Common myeloid progenitor, CD34-positive (primary cell): ENCODE measurements around the gene RAB11FIP5.

ENCODE experiments used
- CTCF ChIA-PET: fragments of 350-600 bp; sonication (Branson Sonifier 250); formaldehyde crosslinking; loops from one replicate; lab custom pipeline; 2021; ENCODE audit warnings: antibody characterized with exemption; lab: Charles Lee
- POLR2A ChIA-PET: fragments of 350-600 bp; sonication (Branson Sonifier 250); formaldehyde crosslinking; loops from one replicate; lab custom pipeline; 2021; ENCODE audit warnings: antibody characterized with exemption; lab: Charles Lee
- DNase-seq, 3 donors: peaks; one replicate each; pipeline versions ENCODE4 v3.0.0 to v3.0.0-alpha.2; 2013
- H3K27ac ChIP-seq, 2 experiments: 1 replicate in 1 of 2; 2 replicates in 1 of 2; pipeline ENCODE4 v1.7.0; 2013; ENCODE audit warnings: inconsistent platforms in 2 of 2, low read length in 2 of 2, mild to moderate bottlenecking in 2 of 2, low read depth in 1 of 2, moderate library complexity in 1 of 2; ENCODE audit not compliant: severe bottlenecking in 2 of 2, insufficient read depth in 1 of 2, poor library complexity in 1 of 2
- H3K27me3 ChIP-seq, 5 experiments: replicated peaks in 2 of 5; 1 replicate in 3 of 5; 2 replicates in 2 of 5; pipeline versions ENCODE4 v1.6.1 to v1.7.0; 2013; ENCODE audit warnings: low read length in 4 of 5, mild to moderate bottlenecking in 2 of 5, moderate library complexity in 2 of 5, inconsistent platforms in 1 of 5; ENCODE audit not compliant: insufficient read depth in 5 of 5, control insufficient read depth in 4 of 5
- H3K36me3 ChIP-seq, 4 experiments: 1 replicate in 2 of 4; 2 replicates in 2 of 4; pipeline versions ENCODE4 v1.6.1 to v1.7.0; 2013; ENCODE audit warnings: low read length in 3 of 4, control low read depth in 1 of 4, mild to moderate bottlenecking in 1 of 4; ENCODE audit not compliant: control insufficient read depth in 4 of 4, insufficient read depth in 4 of 4
- H3K4me1 ChIP-seq, 4 experiments: 1 replicate in 3 of 4; 2 replicates in 1 of 4; pipeline versions ENCODE4 v1.6.1 to v1.7.1; 2013; ENCODE audit warnings: low read length in 3 of 4, mild to moderate bottlenecking in 3 of 4, control low read depth in 1 of 4, inconsistent platforms in 1 of 4, moderate library complexity in 1 of 4; ENCODE audit not compliant: control insufficient read depth in 4 of 4, insufficient read depth in 4 of 4; ENCODE audit errors: control extremely low read depth in 1 of 4
- H3K4me3 ChIP-seq, 7 experiments: 1 replicate in 4 of 7; 2 replicates in 3 of 7; pipeline versions ENCODE4 v1.5.1 to v1.7.0; 2013; ENCODE audit warnings: mild to moderate bottlenecking in 7 of 7, low read length in 6 of 7, moderate library complexity in 6 of 7, inconsistent platforms in 2 of 7, low read depth in 2 of 7, control low read depth in 1 of 7; ENCODE audit not compliant: insufficient read depth in 4 of 7, control insufficient read depth in 1 of 7; ENCODE audit errors: extremely low read depth in 1 of 7
- H3K9me3 ChIP-seq, 5 experiments: 1 replicate in 4 of 5; 2 replicates in 1 of 5; pipeline versions ENCODE4 v1.6.1 to v1.7.1; 2013; ENCODE audit warnings: low read length in 4 of 5, mild to moderate bottlenecking in 2 of 5, inconsistent platforms in 1 of 5, low read depth in 1 of 5, moderate library complexity in 1 of 5; ENCODE audit not compliant: control insufficient read depth in 4 of 5, insufficient read depth in 2 of 5; ENCODE audit errors: control extremely low read depth in 1 of 5
- WGBS: methylation state at CpG from one replicate; pipeline ENCODE4 v1.1.5; 2013; ENCODE audit not compliant: insufficient coverage; 5-methylcytosine and 5-hydroxymethylcytosine counted together

Gene RAB11FIP5

DNA sequence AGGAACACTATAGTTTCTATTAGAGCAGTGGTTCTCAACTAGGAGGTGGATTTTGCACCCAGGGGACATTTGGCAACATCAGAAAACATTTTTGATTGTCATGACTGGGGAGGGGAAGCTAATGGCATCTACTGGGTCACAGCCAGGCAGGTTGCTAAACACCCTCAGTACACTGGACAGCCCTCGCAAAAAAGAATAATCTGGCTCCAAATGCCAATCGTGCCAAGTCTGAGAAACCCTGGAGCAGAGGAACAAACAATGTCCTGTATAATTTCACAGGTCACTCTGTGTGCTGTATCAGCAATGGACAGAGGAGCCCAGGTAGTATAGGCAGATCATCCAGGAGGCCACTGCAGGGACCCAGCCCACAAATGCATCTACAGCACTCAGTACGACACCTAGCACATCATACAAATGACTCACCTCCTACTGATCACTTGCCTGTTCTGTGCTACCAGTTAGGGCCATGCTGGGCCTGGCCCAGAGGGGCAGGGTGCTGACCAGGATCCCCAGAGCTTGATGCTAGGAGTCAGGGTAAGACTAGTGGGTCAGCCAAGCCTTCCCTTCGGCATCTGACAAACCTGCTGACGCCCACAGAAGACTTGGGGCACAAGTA is 78.9 kb downstream of the RAB11FIP5 start:
- H3K4me1 ChIP-seq, result peaks cover 0 to 3% (median 0%) of the 10 kb centered on the region in 4 experiments

GRCh38 chr2:73033142-73033765 is 79.5 kb downstream of the RAB11FIP5 start:
- no CpG with 5 or more reads among the region's 1 CpG for WGBS
- ChIA-PET CTCF (no interaction called here), POLR2A (no interaction called here)
- no peak for DNase-seq
- H3K27ac ChIP-seq, result no peak overlapping the region
- no peaks in the 10 kb centered on the region for H3K9me3 ChIP-seq
- H3K36me3 ChIP-seq, result peaks cover 0 to 4% (median under 1%) of the 10 kb centered on the region in 4 experiments
- H3K4me1 ChIP-seq, result peaks cover 0 to 3% (median 0%) of the 10 kb centered on the region in 4 experiments
- no peaks in the 10 kb centered on the region for H3K27me3 ChIP-seq
- no peak overlapping the region for H3K4me3 ChIP-seq

More for the DNA sequence above, 78.9 kb downstream of the RAB11FIP5 start:
- ChIA-PET POLR2A (no interaction called here), CTCF (interaction anchor here (0.6 kb wide), 1 partner anchor 65 kb away, joined by 3 read pairs; no protein-coding TSS in a partner anchor)
- Histone ChIP-seq H3K27ac (no peak overlapping the region), H3K36me3 (peaks cover 0 to 5% (median 1%) of the 10 kb centered on the region in 4 experiments), H3K27me3 (no peaks in the 10 kb centered on the region), H3K9me3 (no peaks in the 10 kb centered on the region), H3K4me3 (no peak overlapping the region)
- no peak for DNase-seq
- WGBS, result 98% methylated on average over 5 of the region's 5 CpGs

GRCh38 chr2:73032702-73033097 is 80.0 kb downstream of the RAB11FIP5 start:
- 100% methylated on average over 4 of the region's 5 CpGs for WGBS
- POLR2A ChIA-PET, result no interaction called here
- DNase-seq, result no peak
- H3K4me3 ChIP-seq, result no peak overlapping the region
- H3K36me3 ChIP-seq, result peaks cover 0 to 3% (median 0%) of the 10 kb centered on the region in 4 experiments
- H3K27ac ChIP-seq, result no peak overlapping the region
- H3K9me3 ChIP-seq, result no peaks in the 10 kb centered on the region
- no peaks in the 10 kb centered on the region for H3K27me3 ChIP-seq
- peaks cover 0 to 3% (median 0%) of the 10 kb centered on the region in 4 experiments for H3K4me1 ChIP-seq
- CTCF ChIA-PET, result interaction anchor here (1.0 kb wide), 1 partner anchor 25 kb away, joined by 3 read pairs; no protein-coding TSS in a partner anchor

DNA sequence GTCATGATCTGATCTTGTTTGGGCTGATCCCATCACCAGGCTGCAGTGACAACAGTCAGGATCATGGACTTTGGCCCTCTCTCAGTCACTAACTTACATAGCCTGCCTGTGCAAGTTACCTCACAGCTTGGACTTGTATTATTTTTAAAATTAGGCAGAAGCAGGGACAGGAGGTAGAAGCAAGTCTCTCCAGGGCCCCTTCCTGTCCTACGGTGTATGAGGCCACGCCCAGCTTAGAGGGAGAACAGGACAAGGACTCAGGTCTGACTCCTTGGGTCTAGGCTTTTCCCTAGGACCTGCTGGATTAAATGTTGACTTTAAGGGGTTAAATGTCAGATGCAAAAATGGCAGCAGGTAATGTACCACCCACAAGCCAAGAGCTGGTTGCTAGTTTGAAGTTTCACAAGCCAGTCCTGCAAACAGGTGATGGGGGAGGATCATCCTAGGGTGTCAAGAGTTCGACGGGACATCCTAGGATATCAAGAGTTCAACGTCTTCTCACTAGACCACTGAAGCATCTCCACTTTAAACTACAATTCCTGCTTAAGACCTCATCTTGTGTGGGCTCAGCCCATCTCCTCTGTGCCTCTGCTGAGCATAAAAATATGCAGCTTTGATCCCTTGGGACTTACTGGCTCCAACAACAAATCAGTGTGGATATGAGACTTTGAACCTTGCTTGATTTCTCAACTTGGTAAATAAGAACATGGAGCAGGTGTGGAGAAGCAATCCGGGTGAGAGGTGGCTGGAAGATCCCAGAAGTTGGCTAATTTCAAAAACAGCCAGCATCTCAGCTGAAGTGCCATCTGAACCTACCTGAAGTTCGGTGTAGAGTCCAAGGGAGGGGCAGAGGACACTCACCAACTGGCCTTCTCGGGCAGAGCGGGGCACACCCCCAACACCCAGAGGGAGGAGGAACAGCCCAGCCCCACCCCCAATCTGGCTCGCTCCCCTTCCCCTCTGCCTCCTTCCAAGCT is 80.7 kb downstream of the RAB11FIP5 start:
- Histone ChIP-seq H3K27me3 (no peaks in the 10 kb centered on the region), H3K9me3 (no peaks in the 10 kb centered on the region), H3K36me3 (peaks cover 0 to 3% (median 0%) of the 10 kb centered on the region in 4 experiments), H3K27ac (no peak overlapping the region), H3K4me3 (no peak overlapping the region), H3K4me1 (peaks cover 0 to 3% (median 0%) of the 10 kb centered on the region in 4 experiments)
- CTCF ChIA-PET, result interaction anchor here (1.0 kb wide), 1 partner anchor 26 kb away, joined by 3 read pairs; no protein-coding TSS in a partner anchor
- POLR2A ChIA-PET, result no interaction called here
- no peak for DNase-seq
- 94% methylated on average over 9 of the region's 10 CpGs for WGBS

- no peak for DNase-seq
- no CpG with 5 or more reads among the region's 3 CpGs for WGBS
- peaks cover 0 to 3% (median 0%) of the 10 kb centered on the region in 4 experiments for H3K36me3 ChIP-seq
- H3K4me3 ChIP-seq, result peak overlapping the region in 1 of 7 experiments; percentile 3
- H3K27me3 ChIP-seq, result no peaks in the 10 kb centered on the region
- ChIA-PET POLR2A (no interaction called here), CTCF (no interaction called here)
- H3K4me1 ChIP-seq, result peaks cover 0 to 3% (median 0%) of the 10 kb centered on the region in 4 experiments
- no peaks in the 10 kb centered on the region for H3K9me3 ChIP-seq
- H3K27ac ChIP-seq, result no peak overlapping the region
Measured at GRCh38 chr2:73031095-73031678, 81.6 kb downstream of the RAB11FIP5 start.

DNA sequence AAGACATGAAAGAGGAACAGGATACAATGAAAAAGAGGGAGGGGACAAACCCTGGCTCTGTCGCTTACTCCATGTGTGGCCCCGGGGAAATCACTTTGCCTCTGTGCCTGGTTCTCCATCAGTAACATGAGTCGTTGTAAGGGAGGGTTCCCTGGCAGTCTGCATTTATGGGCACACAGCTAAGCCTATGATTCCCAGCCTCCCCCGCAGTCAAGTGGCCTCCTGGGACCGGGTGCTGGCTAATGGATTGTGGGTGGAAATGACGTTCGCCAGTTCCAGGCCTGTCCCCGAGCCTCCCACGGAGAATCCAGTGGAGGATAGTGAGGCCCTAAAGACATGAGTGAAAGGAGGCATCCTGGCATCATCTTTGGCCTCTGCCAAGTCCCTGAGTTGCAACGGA is 83.9 kb downstream of the RAB11FIP5 start:
- POLR2A ChIA-PET, result no interaction called here

More for the DNA sequence above, 83.9 kb downstream of the RAB11FIP5 start:
- DNase-seq, result no peak
- Histone ChIP-seq H3K4me3 (no peak overlapping the region), H3K9me3 (no peaks in the 10 kb centered on the region), H3K27me3 (no peaks in the 10 kb centered on the region), H3K4me1 (no peaks in the 10 kb centered on the region), H3K27ac (no peak overlapping the region), H3K36me3 (peaks cover 0 to 3% (median under 1%) of the 10 kb centered on the region in 4 experiments)
- CTCF ChIA-PET, result no interaction called here
- WGBS, result 96% methylated on average over 10 of the region's 10 CpGs
